HepG2 (cell line): ENCODE data around the gene ANKRD40. TPM values are rescaled to one million over a fixed set of nuclear protein-coding genes. Genes with fewer than 3 reads are reported as not detected.
A peak's percentile ranks its signal among the peaks of the same experiment; 100 is the strongest.

Experiments used
- ATF7-NPFF ChIP-seq: sonication (generic); formaldehyde crosslinking; IDR thresholded peaks from 2 replicates; pipeline ENCODE4 v1.8.1; 2023; ENCODE audit warnings: mild to moderate bottlenecking, low read depth, missing genetic modification reagents, moderate library complexity
- FOSL2 ChIP-seq: sonication (generic); formaldehyde crosslinking; IDR thresholded peaks from 2 replicates; pipeline ENCODE4 v1.4.0; 2020; ENCODE audit warnings: missing genetic modification reagents
- ISX ChIP-seq: sonication (generic); formaldehyde crosslinking; conservative IDR thresholded peaks from 2 replicates; pipeline ENCODE4 v1.5.0; 2020; ENCODE audit warnings: missing genetic modification reagents
- MBNL3 ChIP-seq: fragments of 250-450 bp; sonication (Bioruptor Pico); conservative IDR thresholded peaks from 2 replicates; pipeline ENCODE4 v1.8.0; 2022; ENCODE audit warnings: mild to moderate bottlenecking, inconsistent platforms
- ONECUT2 ChIP-seq: sonication (generic); formaldehyde crosslinking; IDR thresholded peaks from 2 replicates; pipeline ENCODE4 v1.4.0; 2020; ENCODE audit warnings: missing genetic modification reagents
- PLRG1 ChIP-seq: fragments of 450-650 bp; conservative IDR thresholded peaks from 2 replicates; pipeline ENCODE4 v1.6.1; 2016
- TBX2 ChIP-seq: sonication (generic); formaldehyde crosslinking; IDR thresholded peaks from 2 replicates; pipeline ENCODE4 v1.5.0; 2020; ENCODE audit warnings: missing genetic modification reagents, mild to moderate bottlenecking, borderline replicate concordance
- TEF ChIP-seq: sonication (generic); formaldehyde crosslinking; IDR thresholded peaks from 2 replicates; pipeline ENCODE4 v1.5.0; 2020; ENCODE audit warnings: missing genetic modification reagents
- ZBTB21 ChIP-seq: sonication (generic); formaldehyde crosslinking; IDR thresholded peaks from 2 replicates; pipeline ENCODE4 v1.4.0; 2020; ENCODE audit warnings: missing genetic modification reagents
- ZFP37 ChIP-seq: sonication (generic); formaldehyde crosslinking; IDR thresholded peaks from 2 replicates; pipeline ENCODE4 v1.4.0; 2020; ENCODE audit warnings: missing genetic modification reagents, borderline replicate concordance
- ZKSCAN5 ChIP-seq: sonication (generic); formaldehyde crosslinking; IDR thresholded peaks from 2 replicates; pipeline ENCODE4 v1.5.1; 2020; ENCODE audit warnings: mild to moderate bottlenecking, missing genetic modification reagents
- ZNF746 ChIP-seq: sonication (generic); formaldehyde crosslinking; IDR thresholded peaks from 2 replicates; pipeline ENCODE4 v1.8.0; 2022; ENCODE audit warnings: mild to moderate bottlenecking, missing genetic modification reagents
- ZNF850 ChIP-seq: sonication (generic); formaldehyde crosslinking; conservative IDR thresholded peaks from 2 replicates; pipeline ENCODE4 v1.9.0; 2021; ENCODE audit warnings: mild to moderate bottlenecking, missing genetic modification reagents
- polyA plus RNA-seq, 8 experiments: library from polyadenylated mRNA; depleted of rRNA in 3 of 8; stranded (reverse) in 7 of 8; unstranded in 1 of 8; fragments of >200 nt; fragmentation: Illumina TruSeq in 4 of 8; extraction: Trizol in 4 of 8; gene quantifications; 2 replicates each; pipeline versions ENCODE4 v1.2.1 to v1.2.3, GENCODE V29; 2011 to 2016; ENCODE audit warnings: low read depth in 4 of 8, missing spikeins in 1 of 8, mixed read lengths in 1 of 8; ENCODE audit not compliant: insufficient read depth in 1 of 8
- total RNA-seq, 5 experiments: library from RNA; depleted of rRNA; stranded (reverse); fragments of >200 nt; fragmentation: Illumina TruSeq; extraction: Trizol; gene quantifications; 2 replicates each; pipeline ENCODE4 v1.2.3, GENCODE V29; 2016; ENCODE audit warnings: low read depth in 1 of 5
- TF ChIP-seq, protein P1 (sequence below): sonication (generic); formaldehyde crosslinking; IDR thresholded peaks from 2 replicates; pipeline ENCODE4 v1.9.0; 2021; ENCODE audit warnings: missing genetic modification reagents, borderline replicate concordance
- TF ChIP-seq, protein P2 (sequence below): sonication (generic); formaldehyde crosslinking; conservative IDR thresholded peaks from 2 replicates; pipeline ENCODE4 v1.4.0; 2020; ENCODE audit warnings: missing genetic modification reagents

Gene ANKRD40
- total and polyA plus RNA-seq, 2 of the 13 experiments (the other 11 are each of a cell fraction or from before 2014, with no cell fraction given), result 35.0 to 46.4 TPM

GRCh38 chr17:50719924-50720794 lies 12.4 kb upstream of the ANKRD40 start (continued):
- TF ChIP-seq ZNF850 (0 out of 2 replicates have a peak, but pooled peaks have one; percentile 32), ISX (0 out of 2 replicates have a peak, but pooled peaks have one; percentile 31), MBNL3 (CRISPR knock-in tag) (no peak), ONECUT2 (no peak), ZBTB21 (no peak), TBX2 (no peak), FOSL2 (no peak), TEF (0 out of 2 replicates have a peak, but pooled peaks have one; percentile 25), ZFP37 (CRISPR knock-in tag) (0 out of 2 replicates have a peak, but pooled peaks have one; percentile 24), ZNF746 (CRISPR knock-in tag) (no peak), ZKSCAN5 (CRISPR knock-in tag) (0 out of 2 replicates have a peak, but pooled peaks have one; percentile 1), ATF7-NPFF (CRISPR knock-in tag) (no peak), PLRG1 (no peak)
- TF ChIP-seq, protein P1, sequence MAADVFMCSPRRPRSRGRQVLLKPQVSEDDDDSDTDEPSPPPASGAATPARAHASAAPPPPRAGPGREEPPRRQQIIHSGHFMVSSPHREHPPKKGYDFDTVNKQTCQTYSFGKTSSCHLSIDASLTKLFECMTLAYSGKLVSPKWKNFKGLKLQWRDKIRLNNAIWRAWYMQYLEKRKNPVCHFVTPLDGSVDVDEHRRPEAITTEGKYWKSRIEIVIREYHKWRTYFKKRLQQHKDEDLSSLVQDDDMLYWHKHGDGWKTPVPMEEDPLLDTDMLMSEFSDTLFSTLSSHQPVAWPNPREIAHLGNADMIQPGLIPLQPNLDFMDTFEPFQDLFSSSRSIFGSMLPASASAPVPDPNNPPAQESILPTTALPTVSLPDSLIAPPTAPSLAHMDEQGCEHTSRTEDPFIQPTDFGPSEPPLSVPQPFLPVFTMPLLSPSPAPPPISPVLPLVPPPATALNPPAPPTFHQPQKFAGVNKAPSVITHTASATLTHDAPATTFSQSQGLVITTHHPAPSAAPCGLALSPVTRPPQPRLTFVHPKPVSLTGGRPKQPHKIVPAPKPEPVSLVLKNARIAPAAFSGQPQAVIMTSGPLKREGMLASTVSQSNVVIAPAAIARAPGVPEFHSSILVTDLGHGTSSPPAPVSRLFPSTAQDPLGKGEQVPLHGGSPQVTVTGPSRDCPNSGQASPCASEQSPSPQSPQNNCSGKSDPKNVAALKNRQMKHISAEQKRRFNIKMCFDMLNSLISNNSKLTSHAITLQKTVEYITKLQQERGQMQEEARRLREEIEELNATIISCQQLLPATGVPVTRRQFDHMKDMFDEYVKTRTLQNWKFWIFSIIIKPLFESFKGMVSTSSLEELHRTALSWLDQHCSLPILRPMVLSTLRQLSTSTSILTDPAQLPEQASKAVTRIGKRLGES, result 0 out of 2 replicates have a peak, but pooled peaks have one; percentile 67
- TF ChIP-seq, protein P2, sequence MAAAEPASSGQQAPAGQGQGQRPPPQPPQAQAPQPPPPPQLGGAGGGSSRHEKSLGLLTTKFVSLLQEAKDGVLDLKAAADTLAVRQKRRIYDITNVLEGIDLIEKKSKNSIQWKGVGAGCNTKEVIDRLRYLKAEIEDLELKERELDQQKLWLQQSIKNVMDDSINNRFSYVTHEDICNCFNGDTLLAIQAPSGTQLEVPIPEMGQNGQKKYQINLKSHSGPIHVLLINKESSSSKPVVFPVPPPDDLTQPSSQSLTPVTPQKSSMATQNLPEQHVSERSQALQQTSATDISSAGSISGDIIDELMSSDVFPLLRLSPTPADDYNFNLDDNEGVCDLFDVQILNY (CRISPR knock-in tag), result no peak
